DMS153 (cell line): Measurements from ENCODE around the gene BACH2.
"Not testable (repeated sequence)": the region's sequence is repeated elsewhere in the genome, so short reads cannot be mapped to it uniquely, and the experiment has no call there.

ENCODE experiments used
- DNase-seq: peaks from one replicate; lab custom pipeline; 2025; lab: John Stamatoyannopoulos, UW

The BACH2 gene

GRCh38 chr6:89993411-89993810, 303.2 kb downstream of the BACH2 start:
- no peak for DNase-seq

GRCh38 chr6:89992818-89993217, 303.8 kb downstream of the BACH2 start:
- DNase-seq = no peak

- DNase-seq = no peak
Measured at GRCh38 chr6:89989742-89990141, 306.9 kb downstream of the BACH2 start.

GRCh38 chr6:89987830-89988229, 308.8 kb downstream of the BACH2 start:
- no peak for DNase-seq

GRCh38 chr6:89987140-89987539, 309.5 kb downstream of the BACH2 start:
- DNase-seq = no peak

GRCh38 chr6:89986650-89987074, 310.0 kb downstream of the BACH2 start:
- no peak for DNase-seq

GRCh38 chr6:89985751-89986493, 310.7 kb downstream of the BACH2 start:
- DNase-seq = no peak

GRCh38 chr6:89984926-89985750, 311.5 kb downstream of the BACH2 start:
- peak; percentile 53 for DNase-seq

GRCh38 chr6:89980353-89980752, 316.3 kb downstream of the BACH2 start:
- no peak for DNase-seq

- no peak for DNase-seq
Measured at GRCh38 chr6:89979481-89980119, 317.0 kb downstream of the BACH2 start.

- peak; percentile 50 for DNase-seq
Measured at GRCh38 chr6:89978749-89979145, 317.9 kb downstream of the BACH2 start.

- DNase-seq = peak; percentile 89
Measured at GRCh38 chr6:89977808-89978748, 318.6 kb downstream of the BACH2 start.

- no peak for DNase-seq
Measured at GRCh38 chr6:89976694-89977020, 320.0 kb downstream of the BACH2 start.

- no peak for DNase-seq
Measured at GRCh38 chr6:89975991-89976693, 320.5 kb downstream of the BACH2 start.

GRCh38 chr6:89975366-89975765, 321.3 kb downstream of the BACH2 start:
- no peak for DNase-seq

GRCh38 chr6:89974834-89975233, 321.8 kb downstream of the BACH2 start:
- peak; percentile 57 for DNase-seq

GRCh38 chr6:89972025-89972381, 324.6 kb downstream of the BACH2 start:
- DNase-seq = no peak

- not testable (repeated sequence) for DNase-seq
Measured at GRCh38 chr6:89971338-89972024, 325.2 kb downstream of the BACH2 start.

GRCh38 chr6:89970609-89971337, 325.9 kb downstream of the BACH2 start:
- peak; percentile 59 for DNase-seq

GRCh38 chr6:89970072-89970471, 326.6 kb downstream of the BACH2 start:
- no peak for DNase-seq
